ENCODE data around the gene TUBB2A. TPM values are rescaled to one million over a fixed set of nuclear protein-coding genes. Genes with fewer than 3 reads are reported as not detected.
"Not testable (repeated sequence)": the region's sequence is repeated elsewhere in the genome, so short reads cannot be mapped to it uniquely, and the experiment has no call there.

Gene TUBB2A
- total and polyA plus RNA-seq, 9 donors: 72.0 to 103 (median 83.1) TPM

- H3K27ac ChIP-seq (ENCODE audit: low read length): peak overlapping the region; percentile 21
- DNase-seq: peak; percentile 89
- no peak overlapping the region for H3K4me3 ChIP-seq (ENCODE audit: low read length)
- H3K27me3 ChIP-seq (ENCODE audit: control insufficient read depth, insufficient read depth, low read length): no peaks in the 10 kb centered on the region
- H3K4me1 ChIP-seq (ENCODE audit: control insufficient read depth, insufficient read depth, low read length): peaks cover 11% of the 10 kb centered on the region
- H3K36me3 ChIP-seq (ENCODE audit: control insufficient read depth, insufficient read depth, low read length): peaks cover 59% of the 10 kb centered on the region
- 38% methylated on average over 11 of the region's 14 CpGs for WGBS (ENCODE audit: insufficient coverage)
- no peaks in the 10 kb centered on the region for H3K9me3 ChIP-seq (replicated peaks; ENCODE audit: control insufficient read depth, low read depth, low read length)
These were observed 18.0 kb downstream of the TUBB2A start for GRCh38 chr6:3139090-3139903.

GRCh38 chr6:3138341-3138740 is 19.0 kb downstream of the TUBB2A start:
- H3K4me3 ChIP-seq (ENCODE audit: low read length): no peak overlapping the region
- peaks cover 60% of the 10 kb centered on the region for H3K36me3 ChIP-seq (ENCODE audit: control insufficient read depth, insufficient read depth, low read length)
- no peak overlapping the region for H3K27ac ChIP-seq (ENCODE audit: low read length)
- no peak for DNase-seq
- H3K4me1 ChIP-seq (ENCODE audit: control insufficient read depth, insufficient read depth, low read length): peaks cover 11% of the 10 kb centered on the region
- WGBS (ENCODE audit: insufficient coverage): no CpG with 5 or more reads among the region's 1 CpG
- H3K27me3 ChIP-seq (ENCODE audit: control insufficient read depth, insufficient read depth, low read length): no peaks in the 10 kb centered on the region
- no peaks in the 10 kb centered on the region for H3K9me3 ChIP-seq (replicated peaks; ENCODE audit: control insufficient read depth, low read depth, low read length)

GRCh38 chr6:3137873-3138272 is 19.5 kb downstream of the TUBB2A start:
- not testable (repeated sequence) for DNase-seq; H3K27ac ChIP-seq (ENCODE audit: low read length); H3K4me3 ChIP-seq (ENCODE audit: low read length); H3K27me3 ChIP-seq (ENCODE audit: control insufficient read depth, insufficient read depth, low read length); H3K9me3 ChIP-seq (replicated peaks; ENCODE audit: control insufficient read depth, low read depth, low read length)
- Histone ChIP-seq H3K36me3 (ENCODE audit: control insufficient read depth, insufficient read depth, low read length) (peaks cover 64% of the 10 kb centered on the region), H3K4me1 (ENCODE audit: control insufficient read depth, insufficient read depth, low read length) (peaks cover 11% of the 10 kb centered on the region)
- no CpG with 5 or more reads among the region's 6 CpGs for WGBS (ENCODE audit: insufficient coverage)

- H3K36me3 ChIP-seq (ENCODE audit: control insufficient read depth, insufficient read depth, low read length): peaks cover 69% of the 10 kb centered on the region
- no peaks in the 10 kb centered on the region for H3K9me3 ChIP-seq (replicated peaks; ENCODE audit: control insufficient read depth, low read depth, low read length)
- no peaks in the 10 kb centered on the region for H3K27me3 ChIP-seq (ENCODE audit: control insufficient read depth, insufficient read depth, low read length)
- no peak overlapping the region for H3K4me3 ChIP-seq (ENCODE audit: low read length)
- peaks cover 11% of the 10 kb centered on the region for H3K4me1 ChIP-seq (ENCODE audit: control insufficient read depth, insufficient read depth, low read length)
- no peak overlapping the region for H3K27ac ChIP-seq (ENCODE audit: low read length)
- 84% methylated on average over 4 of the region's 12 CpGs for WGBS (ENCODE audit: insufficient coverage)
- no peak for DNase-seq
These were observed 20.1 kb downstream of the TUBB2A start for GRCh38 chr6:3137057-3137777.

- no peak overlapping the region for H3K27ac ChIP-seq (ENCODE audit: low read length)
- DNase-seq: no peak
- WGBS (ENCODE audit: insufficient coverage): 71% methylated on average over 1 of the region's 8 CpGs
- no peaks in the 10 kb centered on the region for H3K27me3 ChIP-seq (ENCODE audit: control insufficient read depth, insufficient read depth, low read length)
- H3K4me3 ChIP-seq (ENCODE audit: low read length): no peak overlapping the region
- peaks cover 74% of the 10 kb centered on the region for H3K36me3 ChIP-seq (ENCODE audit: control insufficient read depth, insufficient read depth, low read length)
- H3K9me3 ChIP-seq (replicated peaks; ENCODE audit: control insufficient read depth, low read depth, low read length): no peaks in the 10 kb centered on the region
- peaks cover 11% of the 10 kb centered on the region for H3K4me1 ChIP-seq (ENCODE audit: control insufficient read depth, insufficient read depth, low read length)
These were observed 20.9 kb downstream of the TUBB2A start for GRCh38 chr6:3136292-3137011.

- Histone ChIP-seq H3K4me1 (ENCODE audit: control insufficient read depth, insufficient read depth, low read length) (peaks cover 11% of the 10 kb centered on the region), H3K9me3 (replicated peaks; ENCODE audit: control insufficient read depth, low read depth, low read length) (no peaks in the 10 kb centered on the region), H3K36me3 (ENCODE audit: control insufficient read depth, insufficient read depth, low read length) (peaks cover 75% of the 10 kb centered on the region), H3K4me3 (ENCODE audit: low read length) (no peak overlapping the region), H3K27me3 (ENCODE audit: control insufficient read depth, insufficient read depth, low read length) (no peaks in the 10 kb centered on the region), H3K27ac (ENCODE audit: low read length) (no peak overlapping the region)
- WGBS (ENCODE audit: insufficient coverage): 92% methylated on average over 10 of the region's 13 CpGs
- DNase-seq: no peak
These were observed 21.6 kb downstream of the TUBB2A start for GRCh38 chr6:3135668-3136291.

- H3K9me3 ChIP-seq (replicated peaks; ENCODE audit: control insufficient read depth, low read depth, low read length): no peaks in the 10 kb centered on the region
- peaks cover 77% of the 10 kb centered on the region for H3K36me3 ChIP-seq (ENCODE audit: control insufficient read depth, insufficient read depth, low read length)
- H3K4me1 ChIP-seq (ENCODE audit: control insufficient read depth, insufficient read depth, low read length): no peaks in the 10 kb centered on the region
- no peaks in the 10 kb centered on the region for H3K27me3 ChIP-seq (ENCODE audit: control insufficient read depth, insufficient read depth, low read length)
- DNase-seq: no peak
- no peak overlapping the region for H3K4me3 ChIP-seq (ENCODE audit: low read length)
- no peak overlapping the region for H3K27ac ChIP-seq (ENCODE audit: low read length)
- WGBS (ENCODE audit: insufficient coverage): 87% methylated on average over 8 of the region's 9 CpGs
These were observed 23.8 kb downstream of the TUBB2A start for GRCh38 chr6:3133515-3133914.

GRCh38 chr6:3131695-3132094 is 25.6 kb downstream of the TUBB2A start:
- WGBS (ENCODE audit: insufficient coverage): 94% methylated on average over 15 of the region's 15 CpGs
- no peaks in the 10 kb centered on the region for H3K27me3 ChIP-seq (ENCODE audit: control insufficient read depth, insufficient read depth, low read length)
- no peak overlapping the region for H3K27ac ChIP-seq (ENCODE audit: low read length)
- no peaks in the 10 kb centered on the region for H3K4me1 ChIP-seq (ENCODE audit: control insufficient read depth, insufficient read depth, low read length)
- no peaks in the 10 kb centered on the region for H3K9me3 ChIP-seq (replicated peaks; ENCODE audit: control insufficient read depth, low read depth, low read length)
- no peak for DNase-seq
- H3K4me3 ChIP-seq (ENCODE audit: low read length): no peak overlapping the region
- H3K36me3 ChIP-seq (ENCODE audit: control insufficient read depth, insufficient read depth, low read length): peaks cover 65% of the 10 kb centered on the region

- Histone ChIP-seq H3K27ac (ENCODE audit: low read length) (no peak overlapping the region), H3K27me3 (ENCODE audit: control insufficient read depth, insufficient read depth, low read length) (no peaks in the 10 kb centered on the region), H3K4me3 (ENCODE audit: low read length) (no peak overlapping the region), H3K4me1 (ENCODE audit: control insufficient read depth, insufficient read depth, low read length) (no peaks in the 10 kb centered on the region), H3K9me3 (replicated peaks; ENCODE audit: control insufficient read depth, low read depth, low read length) (no peaks in the 10 kb centered on the region), H3K36me3 (ENCODE audit: control insufficient read depth, insufficient read depth, low read length) (peaks cover 52% of the 10 kb centered on the region)
- DNase-seq: peak; percentile 76
- WGBS (ENCODE audit: insufficient coverage): 69% methylated on average over 5 of the region's 15 CpGs
These were observed 28.8 kb downstream of the TUBB2A start for GRCh38 chr6:3128356-3129108.
